MM.1S (cell line): Measurements from ENCODE around the gene NUCB2.

Experiments used
- DNase-seq: peaks from one replicate; pipeline ENCODE4 v3.0.0-alpha.2; 2015
- H2AFZ ChIP-seq: fragments of 300-600 bp; sonication (generic); 2 replicates; pipeline ENCODE4 v1.6.0; 2016; ENCODE audit warnings: antibody characterized with exemption, low read length
- H3F3A ChIP-seq: fragments of 300-600 bp; sonication (generic); 2 replicates; pipeline ENCODE4 v1.6.1; 2016; ENCODE audit warnings: mild to moderate bottlenecking, antibody characterized with exemption, low read length, moderate library complexity, mixed read lengths; ENCODE audit not compliant: insufficient read depth
- H3K27ac ChIP-seq: fragments of 300-600 bp; sonication (generic); 2 replicates; pipeline ENCODE4 v1.5.1; 2016; ENCODE audit warnings: mild to moderate bottlenecking, low read length
- H3K27me3 ChIP-seq: fragments of 300-600 bp; sonication (generic); replicated peaks from 2 replicates; pipeline ENCODE4 v1.6.0; 2016; ENCODE audit warnings: low read length; ENCODE audit not compliant: insufficient read depth
- H3K36me3 ChIP-seq: fragments of 300-600 bp; sonication (generic); replicated peaks from 2 replicates; pipeline ENCODE4 v1.6.1; 2016; ENCODE audit warnings: mild to moderate bottlenecking, low read length, mixed read lengths; ENCODE audit not compliant: insufficient read depth
- H3K4me1 ChIP-seq: fragments of 300-600 bp; sonication (generic); 2 replicates; pipeline ENCODE4 v1.6.1; 2016; ENCODE audit warnings: low read length, mixed read lengths
- H3K4me2 ChIP-seq: fragments of 300-600 bp; sonication (generic); 2 replicates; pipeline ENCODE4 v1.6.0; 2016; ENCODE audit warnings: low read depth, low read length
- H3K4me3 ChIP-seq: fragments of 300-600 bp; sonication (generic); 2 replicates; pipeline ENCODE4 v1.5.1; 2016; ENCODE audit warnings: low read length, mixed read lengths
- H3K79me2 ChIP-seq: fragments of 300-600 bp; sonication (generic); 2 replicates; pipeline ENCODE4 v1.6.1; 2016; ENCODE audit warnings: mixed run types, low read length, mixed read lengths
- H3K9ac ChIP-seq: fragments of 300-600 bp; sonication (generic); 2 replicates; pipeline ENCODE4 v1.6.1; 2016; ENCODE audit warnings: low read length, mixed read lengths
- H3K9me2 ChIP-seq: fragments of 300-600 bp; sonication (generic); replicated peaks from 2 replicates; pipeline ENCODE4 v1.6.1; 2016; ENCODE audit warnings: mild to moderate bottlenecking, low read length, mixed read lengths; ENCODE audit not compliant: insufficient read depth
- H3K9me3 ChIP-seq: fragments of 300-600 bp; sonication (generic); replicated peaks from 2 replicates; pipeline ENCODE4 v1.6.1; 2016; ENCODE audit warnings: mild to moderate bottlenecking, low read length, mixed read lengths; ENCODE audit not compliant: insufficient read depth
- H4K20me1 ChIP-seq: fragments of 300-600 bp; sonication (generic); 2 replicates; pipeline ENCODE4 v1.6.1; 2016; ENCODE audit warnings: mild to moderate bottlenecking, low read length, moderate library complexity, mixed read lengths; ENCODE audit not compliant: insufficient read depth
- CTCF ChIP-seq: fragments of 300-600 bp; sonication (generic); IDR thresholded peaks from 2 replicates; pipeline ENCODE4 v1.5.1; 2016; ENCODE audit warnings: antibody characterized with exemption, low read length, mixed read lengths
- EZH2 ChIP-seq: fragments of 300-600 bp; sonication (generic); optimal IDR thresholded peaks from 2 replicates; pipeline ENCODE3; 2017; ENCODE audit warnings: low read depth, mild to moderate bottlenecking, antibody characterized with exemption, low read length, mixed read lengths
- EZH2phosphoT487 ChIP-seq: fragments of 300-600 bp; sonication (generic); IDR thresholded peaks from 2 replicates; pipeline ENCODE4 v1.6.1; 2018; ENCODE audit warnings: antibody characterized with exemption, low read length

The NUCB2 gene

GRCh38 chr11:17368551-17368950 is 92.0 kb downstream of the NUCB2 start:
- no peak overlapping the region for H3K4me2 ChIP-seq
- H3K9ac ChIP-seq = no peak overlapping the region
- no peak overlapping the region for H3K4me3 ChIP-seq
- no peaks in the 10 kb centered on the region for H3K36me3 ChIP-seq
- no peaks in the 10 kb centered on the region for H3K9me3 ChIP-seq
- no peak overlapping the region for H3K27ac ChIP-seq
- no peak for DNase-seq
- no peaks in the 10 kb centered on the region for H3F3A ChIP-seq
- H3K9me2 ChIP-seq = no peaks in the 10 kb centered on the region
- no peak overlapping the region for H2AFZ ChIP-seq
- H3K4me1 ChIP-seq = no peaks in the 10 kb centered on the region
- H4K20me1 ChIP-seq = no peaks in the 10 kb centered on the region
- H3K27me3 ChIP-seq = no peaks in the 10 kb centered on the region
- TF ChIP-seq EZH2phosphoT487 = no peak
- no peak for TF ChIP-seq EZH2
- TF ChIP-seq CTCF = no peak
- no peaks in the 10 kb centered on the region for H3K79me2 ChIP-seq

- no peaks in the 10 kb centered on the region for H3K9me3 ChIP-seq
- no peak for DNase-seq
- H3K27me3 ChIP-seq = no peaks in the 10 kb centered on the region
- H4K20me1 ChIP-seq = no peaks in the 10 kb centered on the region
- H3K27ac ChIP-seq = no peak overlapping the region
- H2AFZ ChIP-seq = no peak overlapping the region
- H3K4me2 ChIP-seq = no peak overlapping the region
- H3K36me3 ChIP-seq = no peaks in the 10 kb centered on the region
- H3K4me1 ChIP-seq = no peaks in the 10 kb centered on the region
- no peaks in the 10 kb centered on the region for H3F3A ChIP-seq
- H3K9ac ChIP-seq = no peak overlapping the region
- H3K4me3 ChIP-seq = no peak overlapping the region
- no peak for TF ChIP-seq EZH2phosphoT487
- TF ChIP-seq EZH2 = no peak
- no peak for TF ChIP-seq CTCF
- no peaks in the 10 kb centered on the region for H3K79me2 ChIP-seq
- H3K9me2 ChIP-seq = no peaks in the 10 kb centered on the region
Measured at GRCh38 chr11:17369094-17369493, 92.6 kb downstream of the NUCB2 start.

- Histone ChIP-seq H4K20me1 (no peaks in the 10 kb centered on the region), H3F3A (no peaks in the 10 kb centered on the region), H3K4me1 (no peaks in the 10 kb centered on the region), H3K79me2 (no peaks in the 10 kb centered on the region), H3K4me2 (no peak overlapping the region), H3K27me3 (no peaks in the 10 kb centered on the region), H3K9me3 (no peaks in the 10 kb centered on the region), H3K9ac (no peak overlapping the region), H3K36me3 (no peaks in the 10 kb centered on the region), H3K27ac (no peak overlapping the region), H2AFZ (no peak overlapping the region), H3K9me2 (no peaks in the 10 kb centered on the region), H3K4me3 (no peak overlapping the region)
- TF ChIP-seq EZH2 (no peak), CTCF (no peak), EZH2phosphoT487 (no peak)
- DNase-seq = no peak
Measured at GRCh38 chr11:17369684-17370243, 93.2 kb downstream of the NUCB2 start.
